Measurements from ENCODE around the gene RAB7A. TPM values are rescaled to one million over a fixed set of nuclear protein-coding genes. Genes with fewer than 3 reads are reported as not detected.

The RAB7A gene
- total and polyA plus RNA-seq, 2 of the 13 experiments (the other 11 are each of a cell fraction or from before 2014, with no cell fraction given): 26.5 to 182 TPM

DNA sequence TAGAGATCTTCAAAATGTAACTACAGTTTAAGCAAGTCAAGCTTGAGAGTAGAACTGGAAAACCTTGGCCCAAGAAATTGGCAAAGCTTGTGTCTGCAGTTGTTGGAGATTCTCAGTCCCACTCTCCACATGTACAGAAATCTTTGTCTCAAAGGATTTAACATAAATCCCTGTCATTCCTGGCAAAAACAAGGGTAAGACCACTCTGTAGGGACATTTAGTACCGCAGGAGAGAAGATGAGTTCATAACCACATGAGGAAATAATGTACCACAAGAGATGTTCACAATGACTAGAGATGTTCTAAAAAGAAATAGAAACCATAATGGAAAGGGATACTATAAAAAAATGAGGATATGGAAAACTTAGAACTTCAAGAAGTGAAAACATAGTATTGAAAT is 73.7 kb downstream of the RAB7A start:
- DNase-seq (ENCODE audit: low spot score): no peak
- ATAC-seq: no peak
- intact Hi-C loops (cut with micrococcal nuclease; ENCODE audit: unreplicated experiment): no loop called here
- no peak overlapping the region for H3K27ac ChIP-seq (ENCODE audit: extremely low read length, insufficient read depth, low read length)
- H3K9ac ChIP-seq (ENCODE audit: insufficient read depth, low read depth, low read length): no peak overlapping the region
- peaks cover 8% of the 10 kb centered on the region for H4K20me1 ChIP-seq (ENCODE audit: insufficient read depth, low read length)
- BruUV-seq (replicated peaks): no TSS peak
- ChIA-PET CTCF (ENCODE audit: low intra/inter-chr PET ratio, low total read pairs) (no interaction called here), POLR2A (no interaction called here)
- H3K36me3 ChIP-seq (replicated peaks in 1 of 2; ENCODE audit: control insufficient read depth in 1 of 2, insufficient read depth in 2 of 2, low read length in 2 of 2): peaks cover 28 to 71% of the 10 kb centered on the region in 2 experiments
- H3K79me2 ChIP-seq (ENCODE audit: insufficient read depth, low read length): peaks cover 2% of the 10 kb centered on the region
- 95% methylated on average over 1 of the region's 1 CpG for whole genome bisulfite sequencing (ENCODE audit: low lambda C conversion rate)
- no peaks in the 10 kb centered on the region for H3K27me3 ChIP-seq (ENCODE audit: control insufficient read depth in 1 of 2, insufficient read depth in 2 of 2, low read length in 2 of 2)
- H3K4me3 ChIP-seq (replicated peaks in 1 of 3; ENCODE audit: insufficient read depth in 1 of 3, low read depth in 2 of 3, low read length in 3 of 3): no peak overlapping the region
- TF ChIP-seq ZNF772 (CRISPR knock-in tag; IDR thresholded peaks at IDR 0.05): no peak
- no peak for TF ChIP-seq PTBP1 (IDR thresholded peaks at IDR 0.05; ENCODE audit: low read depth, low read length, poor library complexity, severe bottlenecking)
- no peak for TF ChIP-seq ZNF432 (CRISPR knock-in tag; IDR thresholded peaks at IDR 0.05; ENCODE audit: borderline replicate concordance)
- TF ChIP-seq ZNF646 (CRISPR knock-in tag; IDR thresholded peaks at IDR 0.05): no peak
- TF ChIP-seq, protein P1, sequence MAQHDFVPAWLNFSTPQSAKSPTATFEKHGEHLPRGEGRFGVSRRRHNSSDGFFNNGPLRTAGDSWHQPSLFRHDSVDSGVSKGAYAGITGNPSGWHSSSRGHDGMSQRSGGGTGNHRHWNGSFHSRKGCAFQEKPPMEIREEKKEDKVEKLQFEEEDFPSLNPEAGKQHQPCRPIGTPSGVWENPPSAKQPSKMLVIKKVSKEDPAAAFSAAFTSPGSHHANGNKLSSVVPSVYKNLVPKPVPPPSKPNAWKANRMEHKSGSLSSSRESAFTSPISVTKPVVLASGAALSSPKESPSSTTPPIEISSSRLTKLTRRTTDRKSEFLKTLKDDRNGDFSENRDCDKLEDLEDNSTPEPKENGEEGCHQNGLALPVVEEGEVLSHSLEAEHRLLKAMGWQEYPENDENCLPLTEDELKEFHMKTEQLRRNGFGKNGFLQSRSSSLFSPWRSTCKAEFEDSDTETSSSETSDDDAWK (CRISPR knock-in tag; IDR thresholded peaks at IDR 0.05): no peak
- no peak for TF ChIP-seq MED13 (CRISPR knock-in tag; IDR thresholded peaks at IDR 0.05)
- TF ChIP-seq EP300 (IDR thresholded peaks at IDR 0.05; ENCODE audit: low read depth in 2 of 2, low read length in 2 of 2): no peak
- TF ChIP-seq EP300 (CRISPR knock-in tag; IDR thresholded peaks at IDR 0.05; ENCODE audit: borderline replicate concordance): no peak
- no peak for TF ChIP-seq ARNT2 (CRISPR knock-in tag; IDR thresholded peaks at IDR 0.05; ENCODE audit: low read depth)
- TF ChIP-seq, protein P2, sequence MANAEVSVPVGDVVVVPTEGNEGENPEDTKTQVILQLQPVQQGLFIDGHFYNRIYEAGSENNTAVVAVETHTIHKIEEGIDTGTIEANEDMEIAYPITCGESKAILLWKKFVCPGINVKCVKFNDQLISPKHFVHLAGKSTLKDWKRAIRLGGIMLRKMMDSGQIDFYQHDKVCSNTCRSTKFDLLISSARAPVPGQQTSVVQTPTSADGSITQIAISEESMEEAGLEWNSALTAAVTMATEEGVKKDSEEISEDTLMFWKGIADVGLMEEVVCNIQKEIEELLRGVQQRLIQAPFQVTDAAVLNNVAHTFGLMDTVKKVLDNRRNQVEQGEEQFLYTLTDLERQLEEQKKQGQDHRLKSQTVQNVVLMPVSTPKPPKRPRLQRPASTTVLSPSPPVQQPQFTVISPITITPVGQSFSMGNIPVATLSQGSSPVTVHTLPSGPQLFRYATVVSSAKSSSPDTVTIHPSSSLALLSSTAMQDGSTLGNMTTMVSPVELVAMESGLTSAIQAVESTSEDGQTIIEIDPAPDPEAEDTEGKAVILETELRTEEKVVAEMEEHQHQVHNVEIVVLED (CRISPR knock-in tag; IDR thresholded peaks at IDR 0.05; ENCODE audit: borderline replicate concordance): no peak
- no peak for TF ChIP-seq ONECUT2 (CRISPR knock-in tag; IDR thresholded peaks at IDR 0.05)
- H3K9me3 ChIP-seq (ENCODE audit: low read length): no peaks in the 10 kb centered on the region
- no peak overlapping the region for H3K4me2 ChIP-seq (ENCODE audit: low read depth, low read length)
- H2AFZ ChIP-seq (ENCODE audit: low read length): no peak overlapping the region
- in situ Hi-C loops (cut with HindIII; ENCODE audit: extremely low pct_ligation_motif_present, low pct_unique_long_range_greater_than_20kb): loop anchor here (10.0 kb wide), 1 partner anchor 125 kb away; no protein-coding TSS in a partner anchor
- no peak for FAIRE-seq
- no peaks in the 10 kb centered on the region for H3K4me1 ChIP-seq (ENCODE audit: insufficient read depth, low read length)
